ENCODE results near the gene TSPEAR.

DNA sequence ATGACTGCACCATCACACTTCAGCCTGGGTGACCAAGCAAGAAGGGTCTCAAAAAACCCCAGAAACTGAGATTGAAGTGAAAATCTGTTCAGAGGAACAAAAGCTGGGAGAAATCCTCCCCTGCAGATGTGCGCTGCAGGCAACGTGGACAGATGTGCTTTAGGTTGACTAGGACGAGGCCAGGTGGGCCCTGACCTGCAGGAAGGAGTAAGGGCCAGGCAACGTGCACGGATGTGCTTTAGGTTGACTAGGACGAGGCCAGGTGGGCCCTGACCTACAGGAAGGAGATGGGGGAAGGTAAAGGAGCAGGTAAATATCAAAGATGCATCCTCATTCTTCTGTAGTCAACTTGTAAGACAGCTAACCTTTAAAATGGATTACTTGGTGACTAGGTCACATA lies 26.9 kb downstream of the TSPEAR start:
- TF ChIP-seq, protein P1, sequence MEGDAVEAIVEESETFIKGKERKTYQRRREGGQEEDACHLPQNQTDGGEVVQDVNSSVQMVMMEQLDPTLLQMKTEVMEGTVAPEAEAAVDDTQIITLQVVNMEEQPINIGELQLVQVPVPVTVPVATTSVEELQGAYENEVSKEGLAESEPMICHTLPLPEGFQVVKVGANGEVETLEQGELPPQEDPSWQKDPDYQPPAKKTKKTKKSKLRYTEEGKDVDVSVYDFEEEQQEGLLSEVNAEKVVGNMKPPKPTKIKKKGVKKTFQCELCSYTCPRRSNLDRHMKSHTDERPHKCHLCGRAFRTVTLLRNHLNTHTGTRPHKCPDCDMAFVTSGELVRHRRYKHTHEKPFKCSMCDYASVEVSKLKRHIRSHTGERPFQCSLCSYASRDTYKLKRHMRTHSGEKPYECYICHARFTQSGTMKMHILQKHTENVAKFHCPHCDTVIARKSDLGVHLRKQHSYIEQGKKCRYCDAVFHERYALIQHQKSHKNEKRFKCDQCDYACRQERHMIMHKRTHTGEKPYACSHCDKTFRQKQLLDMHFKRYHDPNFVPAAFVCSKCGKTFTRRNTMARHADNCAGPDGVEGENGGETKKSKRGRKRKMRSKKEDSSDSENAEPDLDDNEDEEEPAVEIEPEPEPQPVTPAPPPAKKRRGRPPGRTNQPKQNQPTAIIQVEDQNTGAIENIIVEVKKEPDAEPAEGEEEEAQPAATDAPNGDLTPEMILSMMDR (IDR thresholded peaks at IDR 0.05) = no peak
- no peak for TF ChIP-seq POLR2AphosphoS5 (IDR thresholded peaks at IDR 0.05)
